Calu3 (cell line): Measurements from ENCODE around the gene LPGAT1. TPM values are rescaled to one million over a fixed set of nuclear protein-coding genes. Genes with fewer than 3 reads are reported as not detected.

Experiments
- BruUV-seq: library from RNA; stranded (reverse); fragments of 400-500 nt; replicated peaks from 2 replicates; lab custom pipeline; 2021; lab: Mats Ljungman, UMichigan
- CTCF ChIA-PET: fragments of 300-600 bp; sonication (Branson Sonifier 250); formaldehyde crosslinking; loops from one replicate; lab custom pipeline; 2022; ENCODE audit warnings: antibody characterized with exemption; lab: Charles Lee
- DNase-seq: peaks from one replicate; pipeline ENCODE4 v3.0.0; 2022
- H3K27ac Mint-ChIP-seq: one replicate; pipeline ENCODE4 v1.8.0; 2022; ENCODE audit warnings: mixed read lengths; ENCODE audit not compliant: unreplicated experiment
- H3K27me3 Mint-ChIP-seq: one replicate; pipeline ENCODE4 v1.8.0; 2022; ENCODE audit warnings: mixed read lengths; ENCODE audit not compliant: unreplicated experiment
- H3K36me3 Mint-ChIP-seq: one replicate; pipeline ENCODE4 v1.8.0; 2022; ENCODE audit warnings: mild to moderate bottlenecking, moderate library complexity, mixed read lengths; ENCODE audit not compliant: insufficient read depth, unreplicated experiment
- H3K4me1 Mint-ChIP-seq: one replicate; pipeline ENCODE4 v1.8.0; 2022; ENCODE audit warnings: mild to moderate bottlenecking, low read depth, mixed read lengths; ENCODE audit not compliant: unreplicated experiment
- H3K4me3 Mint-ChIP-seq: one replicate; pipeline ENCODE4 v1.8.0; 2022; ENCODE audit warnings: mild to moderate bottlenecking, low read depth, moderate library complexity, mixed read lengths; ENCODE audit not compliant: unreplicated experiment
- H3K9me3 Mint-ChIP-seq: one replicate; pipeline ENCODE4 v1.8.0; 2022; ENCODE audit warnings: low read depth, mixed read lengths; ENCODE audit not compliant: unreplicated experiment
- intact Hi-C: fragments of 100-400 bp; cut with micrococcal nuclease; formaldehyde crosslinking; loops from one replicate; pipeline ENCODE4 v1.10.0; 2022; ENCODE audit not compliant: unreplicated experiment
- total RNA-seq: library from RNA; stranded (reverse); gene quantifications from 2 replicates; pipeline ENCODE4 v1.2.3, GENCODE V29; 2022
- TF ChIP-seq, protein P1 (sequence below): fragments of 200-600 bp; IDR thresholded peaks from one replicate; pipeline ENCODE4 v1.8.0; 2022; ENCODE audit warnings: antibody characterized with exemption; ENCODE audit not compliant: unreplicated experiment

Gene LPGAT1
- total RNA-seq, 1 experiment from 2014 or later, result 67.7 TPM

DNA sequence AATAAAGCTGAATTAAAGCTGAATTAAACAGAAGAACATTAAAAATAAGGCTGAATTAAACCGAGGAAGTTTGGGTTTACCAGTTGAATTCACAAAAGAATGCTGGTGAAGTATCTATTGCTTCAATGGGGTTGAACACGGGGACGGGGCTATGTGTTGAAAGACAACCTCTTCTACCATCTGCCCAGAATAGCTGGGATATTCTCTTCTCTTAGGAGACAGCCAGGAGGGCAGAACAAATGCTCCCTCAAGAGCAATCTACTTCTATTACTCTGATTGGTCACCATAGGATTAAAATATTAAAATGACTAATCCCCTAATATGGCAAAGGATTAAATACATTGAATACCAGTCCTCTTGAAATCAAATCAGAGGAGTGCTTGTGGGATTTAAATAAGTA is 68.4 kb downstream of the LPGAT1 start:
- BruUV-seq, result no TSS peak
- intact Hi-C loops, result no loop called here
- no peaks in the 10 kb centered on the region for H3K4me1 Mint-ChIP-seq
- no peaks in the 10 kb centered on the region for H3K27me3 Mint-ChIP-seq
- TF ChIP-seq, protein P1, sequence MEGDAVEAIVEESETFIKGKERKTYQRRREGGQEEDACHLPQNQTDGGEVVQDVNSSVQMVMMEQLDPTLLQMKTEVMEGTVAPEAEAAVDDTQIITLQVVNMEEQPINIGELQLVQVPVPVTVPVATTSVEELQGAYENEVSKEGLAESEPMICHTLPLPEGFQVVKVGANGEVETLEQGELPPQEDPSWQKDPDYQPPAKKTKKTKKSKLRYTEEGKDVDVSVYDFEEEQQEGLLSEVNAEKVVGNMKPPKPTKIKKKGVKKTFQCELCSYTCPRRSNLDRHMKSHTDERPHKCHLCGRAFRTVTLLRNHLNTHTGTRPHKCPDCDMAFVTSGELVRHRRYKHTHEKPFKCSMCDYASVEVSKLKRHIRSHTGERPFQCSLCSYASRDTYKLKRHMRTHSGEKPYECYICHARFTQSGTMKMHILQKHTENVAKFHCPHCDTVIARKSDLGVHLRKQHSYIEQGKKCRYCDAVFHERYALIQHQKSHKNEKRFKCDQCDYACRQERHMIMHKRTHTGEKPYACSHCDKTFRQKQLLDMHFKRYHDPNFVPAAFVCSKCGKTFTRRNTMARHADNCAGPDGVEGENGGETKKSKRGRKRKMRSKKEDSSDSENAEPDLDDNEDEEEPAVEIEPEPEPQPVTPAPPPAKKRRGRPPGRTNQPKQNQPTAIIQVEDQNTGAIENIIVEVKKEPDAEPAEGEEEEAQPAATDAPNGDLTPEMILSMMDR, result no peak
- H3K27ac Mint-ChIP-seq, result no peak overlapping the region
- CTCF ChIA-PET, result no interaction called here
- no peaks in the 10 kb centered on the region for H3K9me3 Mint-ChIP-seq
- H3K4me3 Mint-ChIP-seq, result no peak overlapping the region
- H3K36me3 Mint-ChIP-seq, result no peaks in the 10 kb centered on the region
- DNase-seq, result no peak

DNA sequence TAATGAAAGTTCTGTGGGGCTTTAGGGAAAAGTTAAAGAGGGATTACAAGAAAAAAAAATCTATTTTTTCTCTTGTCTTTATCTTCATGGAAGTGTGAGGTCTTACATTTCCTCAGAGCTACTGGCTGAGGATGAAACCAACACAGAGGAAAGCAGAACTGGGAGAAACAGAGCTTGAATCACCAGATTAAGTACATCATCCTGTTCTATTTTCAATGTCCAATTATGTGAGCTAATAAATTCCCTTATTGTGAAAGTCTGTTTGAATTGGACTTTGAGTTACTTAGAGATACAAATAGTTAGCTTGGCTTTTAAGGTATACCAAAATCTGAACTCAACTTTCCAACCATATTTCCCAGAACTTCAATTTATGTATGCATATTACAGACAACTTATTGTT is 69.2 kb downstream of the LPGAT1 start:
- Mint-ChIP-seq H3K27me3 (no peaks in the 10 kb centered on the region), H3K4me1 (no peaks in the 10 kb centered on the region), H3K4me3 (no peak overlapping the region), H3K27ac (no peak overlapping the region), H3K9me3 (no peaks in the 10 kb centered on the region), H3K36me3 (no peaks in the 10 kb centered on the region)
- BruUV-seq, result no TSS peak
- DNase-seq, result no peak
- intact Hi-C loops, result no loop called here
- CTCF ChIA-PET, result interaction anchor here (0.5 kb wide), 1 partner anchor 925 kb away, joined by 5 read pairs; no protein-coding TSS in a partner anchor
- TF ChIP-seq, protein P1, result no peak

DNA sequence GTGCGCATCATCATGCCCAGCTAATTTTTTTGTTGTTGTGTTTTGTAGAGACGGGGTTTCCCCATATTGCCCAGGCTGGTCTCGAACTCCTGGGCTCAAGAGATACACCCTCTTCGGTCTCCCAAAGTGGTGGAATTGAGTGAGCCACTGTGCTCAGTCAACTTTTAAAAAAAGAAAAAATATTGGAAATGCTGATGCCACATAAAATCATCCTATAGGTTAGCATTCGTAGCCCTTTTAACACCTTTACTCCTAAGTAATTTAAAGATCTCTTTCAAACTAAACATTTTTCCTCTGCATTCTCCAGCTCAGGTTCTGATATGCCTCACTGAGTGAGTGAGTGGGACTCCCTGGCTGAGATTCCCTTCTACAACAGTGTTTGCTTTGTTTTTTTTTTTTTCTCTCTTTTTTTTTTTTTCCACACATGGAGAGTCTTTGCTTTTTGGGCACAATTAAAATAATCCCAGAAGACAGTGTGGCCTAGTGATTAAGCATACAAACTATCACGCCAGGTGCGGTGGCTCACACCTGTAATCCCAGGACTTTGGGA is 74.0 kb downstream of the LPGAT1 start:
- no peaks in the 10 kb centered on the region for H3K27me3 Mint-ChIP-seq
- TF ChIP-seq, protein P1, result no peak
- no TSS peak for BruUV-seq
- H3K4me3 Mint-ChIP-seq, result no peak overlapping the region
- H3K27ac Mint-ChIP-seq, result no peak overlapping the region
- no peak for DNase-seq
- intact Hi-C loops, result no loop called here
- CTCF ChIA-PET, result no interaction called here
- no peaks in the 10 kb centered on the region for H3K9me3 Mint-ChIP-seq
- H3K4me1 Mint-ChIP-seq, result no peaks in the 10 kb centered on the region
- peaks cover 4% of the 10 kb centered on the region for H3K36me3 Mint-ChIP-seq

DNA sequence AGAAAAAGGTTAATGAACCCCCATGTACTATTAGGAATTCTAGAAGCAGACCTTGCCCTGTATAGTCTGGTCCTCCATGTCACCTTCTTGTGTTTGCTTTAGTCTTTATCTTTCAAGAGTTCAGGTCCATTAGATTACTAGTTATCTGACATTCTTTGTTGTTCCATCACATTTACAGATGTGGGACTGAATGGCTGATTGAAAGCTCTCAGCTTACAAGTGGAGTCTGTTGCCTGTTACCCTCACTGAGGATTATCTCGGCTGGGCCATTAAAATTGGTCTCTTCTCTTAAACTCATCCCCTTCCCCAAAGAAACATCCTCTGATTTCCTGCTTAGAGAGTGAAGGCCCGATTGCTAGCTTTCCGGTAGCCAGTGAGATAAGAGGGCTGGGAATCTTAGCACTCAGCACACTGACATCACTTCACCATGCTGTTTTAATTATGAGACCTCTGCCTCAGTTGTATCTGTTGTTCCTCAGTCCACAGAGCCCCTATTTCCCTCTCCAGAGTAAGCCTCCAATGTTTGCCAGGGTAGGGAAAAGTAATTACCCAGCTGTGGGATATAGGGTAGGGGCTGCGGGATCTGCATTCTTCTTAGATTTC is 76.8 kb downstream of the LPGAT1 start:
- DNase-seq, result no peak
- H3K27me3 Mint-ChIP-seq, result no peaks in the 10 kb centered on the region
- BruUV-seq, result no TSS peak
- intact Hi-C loops, result no loop called here
- CTCF ChIA-PET, result no interaction called here
- TF ChIP-seq, protein P1, result no peak
- H3K27ac Mint-ChIP-seq, result no peak overlapping the region
- no peak overlapping the region for H3K4me3 Mint-ChIP-seq
- H3K36me3 Mint-ChIP-seq, result peaks cover 4% of the 10 kb centered on the region
- H3K9me3 Mint-ChIP-seq, result no peaks in the 10 kb centered on the region
- H3K4me1 Mint-ChIP-seq, result no peaks in the 10 kb centered on the region
